ENCODE results near the gene PRCC.

PRCC gene

DNA sequence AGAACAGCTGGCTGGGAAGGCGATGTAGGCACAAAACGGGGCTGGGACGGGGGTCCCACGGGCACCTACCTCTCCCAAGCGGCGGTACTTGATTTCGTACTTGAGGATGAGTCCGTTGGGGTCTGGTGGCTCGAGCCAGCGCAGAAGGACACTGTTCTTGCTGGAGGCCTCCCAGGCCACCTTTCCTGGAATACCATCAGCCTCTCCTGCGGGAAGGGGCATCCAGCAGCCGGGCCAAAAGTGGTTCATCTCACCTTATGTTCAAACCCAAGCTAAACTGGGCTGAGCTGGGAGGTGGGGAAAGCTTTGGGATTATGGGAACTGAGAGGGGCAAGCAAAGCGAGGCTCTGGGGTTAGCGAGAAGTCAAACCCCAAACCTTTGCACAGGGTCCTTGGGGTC, 77.3 kb downstream of the PRCC start:
- Mint-ChIP-seq H3K4me1 (peaks cover 19% of the 10 kb centered on the region), H3K9me3 (no peaks in the 10 kb centered on the region), H3K36me3 (ENCODE audit: low read depth) (peaks cover 7% of the 10 kb centered on the region), H3K4me3 (peak overlapping the region in 1 of 3 experiments; percentile 13), H3K27ac (no peak overlapping the region), H3K27me3 (ENCODE audit: low read depth) (peaks cover 92% of the 10 kb centered on the region)
- TF ChIP-seq, protein P1, sequence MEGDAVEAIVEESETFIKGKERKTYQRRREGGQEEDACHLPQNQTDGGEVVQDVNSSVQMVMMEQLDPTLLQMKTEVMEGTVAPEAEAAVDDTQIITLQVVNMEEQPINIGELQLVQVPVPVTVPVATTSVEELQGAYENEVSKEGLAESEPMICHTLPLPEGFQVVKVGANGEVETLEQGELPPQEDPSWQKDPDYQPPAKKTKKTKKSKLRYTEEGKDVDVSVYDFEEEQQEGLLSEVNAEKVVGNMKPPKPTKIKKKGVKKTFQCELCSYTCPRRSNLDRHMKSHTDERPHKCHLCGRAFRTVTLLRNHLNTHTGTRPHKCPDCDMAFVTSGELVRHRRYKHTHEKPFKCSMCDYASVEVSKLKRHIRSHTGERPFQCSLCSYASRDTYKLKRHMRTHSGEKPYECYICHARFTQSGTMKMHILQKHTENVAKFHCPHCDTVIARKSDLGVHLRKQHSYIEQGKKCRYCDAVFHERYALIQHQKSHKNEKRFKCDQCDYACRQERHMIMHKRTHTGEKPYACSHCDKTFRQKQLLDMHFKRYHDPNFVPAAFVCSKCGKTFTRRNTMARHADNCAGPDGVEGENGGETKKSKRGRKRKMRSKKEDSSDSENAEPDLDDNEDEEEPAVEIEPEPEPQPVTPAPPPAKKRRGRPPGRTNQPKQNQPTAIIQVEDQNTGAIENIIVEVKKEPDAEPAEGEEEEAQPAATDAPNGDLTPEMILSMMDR (IDR thresholded peaks at IDR 0.05; ENCODE audit: unreplicated experiment in 3 of 3), result no peak

GRCh38 chr1:156845055-156845952, 78.0 kb downstream of the PRCC start:
- peaks cover 19% of the 10 kb centered on the region for H3K4me1 Mint-ChIP-seq
- H3K36me3 Mint-ChIP-seq (ENCODE audit: low read depth), result peaks cover 7% of the 10 kb centered on the region
- H3K27ac Mint-ChIP-seq, result no peak overlapping the region
- peaks cover 93% of the 10 kb centered on the region for H3K27me3 Mint-ChIP-seq (ENCODE audit: low read depth)
- no peaks in the 10 kb centered on the region for H3K9me3 Mint-ChIP-seq
- TF ChIP-seq, protein P1 (IDR thresholded peaks at IDR 0.05; ENCODE audit: unreplicated experiment in 3 of 3), result no peak
- peak overlapping the region in 2 of 3 experiments; percentile 45 to 64 for H3K4me3 Mint-ChIP-seq

DNA sequence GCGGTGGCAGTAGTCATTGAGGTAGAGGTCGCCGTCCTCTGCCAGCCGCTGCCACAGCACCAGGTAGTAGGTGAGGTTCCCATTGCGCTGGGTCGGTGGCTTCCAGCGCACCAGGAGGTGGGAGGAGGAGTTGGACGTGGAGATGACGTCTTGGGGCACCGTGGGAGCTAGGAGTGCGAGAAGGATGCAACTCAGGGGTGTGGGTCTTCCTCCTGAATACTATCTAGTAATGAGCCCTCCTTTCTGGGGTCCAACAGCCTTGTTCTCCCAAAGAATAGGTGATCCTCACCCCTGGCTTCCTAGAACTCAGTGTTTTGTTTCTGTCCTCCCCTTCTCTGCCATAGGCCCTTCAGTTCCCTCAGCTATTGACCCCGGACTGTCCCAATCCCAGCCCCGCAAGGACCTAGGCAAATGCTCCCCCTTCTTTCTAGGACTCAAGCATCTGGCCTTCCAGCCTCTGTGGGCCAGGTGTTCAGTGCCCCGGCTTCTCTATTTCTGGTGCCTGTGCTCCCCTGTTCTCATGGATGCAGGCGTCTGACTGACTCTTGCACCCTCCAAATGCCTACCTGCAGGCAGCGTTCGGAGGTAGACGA, 78.7 kb downstream of the PRCC start:
- Mint-ChIP-seq H3K27ac (no peak overlapping the region), H3K4me3 (peak overlapping the region in 1 of 3 experiments; percentile 12), H3K9me3 (no peaks in the 10 kb centered on the region), H3K27me3 (ENCODE audit: low read depth) (peaks cover 90% of the 10 kb centered on the region), H3K4me1 (peaks cover 19% of the 10 kb centered on the region), H3K36me3 (ENCODE audit: low read depth) (peaks cover 7% of the 10 kb centered on the region)
- TF ChIP-seq, protein P1 (IDR thresholded peaks at IDR 0.05; ENCODE audit: unreplicated experiment in 3 of 3), result no peak

DNA sequence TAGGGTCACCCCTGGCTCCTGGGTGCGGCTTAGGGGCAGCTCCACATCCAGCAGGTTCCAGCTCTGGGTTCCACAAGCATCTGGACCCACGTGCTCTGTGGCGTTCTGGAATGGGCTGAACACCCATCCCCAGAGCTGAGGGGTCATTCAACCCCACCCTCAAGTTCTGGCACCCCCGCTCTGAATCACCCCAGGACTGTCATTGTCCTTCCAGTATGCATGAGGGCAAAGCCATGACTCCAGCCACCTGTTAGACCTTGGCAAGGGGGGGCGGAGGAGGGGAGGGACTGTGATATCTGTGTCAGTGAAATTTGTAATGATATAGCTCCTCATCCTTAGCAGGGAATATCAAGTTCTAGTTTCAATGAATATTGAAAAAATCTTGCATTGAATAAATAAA, 79.3 kb downstream of the PRCC start:
- peaks cover 7% of the 10 kb centered on the region for H3K36me3 Mint-ChIP-seq (ENCODE audit: low read depth)
- TF ChIP-seq, protein P1 (IDR thresholded peaks at IDR 0.05; ENCODE audit: unreplicated experiment in 3 of 3), result no peak
- peaks cover 19% of the 10 kb centered on the region for H3K4me1 Mint-ChIP-seq
- H3K9me3 Mint-ChIP-seq, result no peaks in the 10 kb centered on the region
- H3K27me3 Mint-ChIP-seq (ENCODE audit: low read depth), result peaks cover 92% of the 10 kb centered on the region
- no peak overlapping the region for H3K27ac Mint-ChIP-seq
- H3K4me3 Mint-ChIP-seq, result no peak overlapping the region

GRCh38 chr1:156847591-156848460, 80.5 kb downstream of the PRCC start:
- Mint-ChIP-seq H3K27ac (no peak overlapping the region), H3K9me3 (no peaks in the 10 kb centered on the region), H3K4me1 (peaks cover 26% of the 10 kb centered on the region), H3K4me3 (peak overlapping the region in 1 of 3 experiments; percentile 0), H3K36me3 (ENCODE audit: low read depth) (peaks cover 2% of the 10 kb centered on the region), H3K27me3 (ENCODE audit: low read depth) (peaks cover 85% of the 10 kb centered on the region)
- TF ChIP-seq, protein P1 (IDR thresholded peaks at IDR 0.05; ENCODE audit: unreplicated experiment in 3 of 3), result no peak

All from nephron (organoid).